HUES6 (cell line): ENCODE results near the gene KRT79.
"Not testable (repeated sequence)": the region's sequence is repeated elsewhere in the genome, so short reads cannot be mapped to it uniquely, and the experiment has no call there.

Source experiments
- H3K27ac ChIP-seq: 2 replicates; pipeline ENCODE4 v1.7.0; 2013; ENCODE audit warnings: low read depth, mild to moderate bottlenecking, low read length, inconsistent platforms
- H3K27me3 ChIP-seq: 2 replicates; pipeline ENCODE4 v1.6.1; 2013; ENCODE audit warnings: low read length; ENCODE audit not compliant: control insufficient read depth, insufficient read depth
- H3K36me3 ChIP-seq: 2 replicates; pipeline ENCODE4 v1.6.1; 2013; ENCODE audit warnings: low read length; ENCODE audit not compliant: control insufficient read depth, insufficient read depth
- H3K4me1 ChIP-seq: 2 replicates; pipeline ENCODE4 v1.6.1; 2013; ENCODE audit warnings: low read length; ENCODE audit not compliant: control insufficient read depth, insufficient read depth
- H3K4me3 ChIP-seq: 2 replicates; pipeline ENCODE4 v1.5.1; 2013; ENCODE audit warnings: low read depth, low read length
- H3K9ac ChIP-seq: one replicate; pipeline ENCODE4 v1.6.1; 2013; ENCODE audit warnings: mild to moderate bottlenecking, low read length
- H3K9me3 ChIP-seq: 2 replicates; pipeline ENCODE4 v1.6.1; 2013; ENCODE audit warnings: low read depth, low read length; ENCODE audit not compliant: control insufficient read depth, insufficient read depth

The KRT79 gene

DNA sequence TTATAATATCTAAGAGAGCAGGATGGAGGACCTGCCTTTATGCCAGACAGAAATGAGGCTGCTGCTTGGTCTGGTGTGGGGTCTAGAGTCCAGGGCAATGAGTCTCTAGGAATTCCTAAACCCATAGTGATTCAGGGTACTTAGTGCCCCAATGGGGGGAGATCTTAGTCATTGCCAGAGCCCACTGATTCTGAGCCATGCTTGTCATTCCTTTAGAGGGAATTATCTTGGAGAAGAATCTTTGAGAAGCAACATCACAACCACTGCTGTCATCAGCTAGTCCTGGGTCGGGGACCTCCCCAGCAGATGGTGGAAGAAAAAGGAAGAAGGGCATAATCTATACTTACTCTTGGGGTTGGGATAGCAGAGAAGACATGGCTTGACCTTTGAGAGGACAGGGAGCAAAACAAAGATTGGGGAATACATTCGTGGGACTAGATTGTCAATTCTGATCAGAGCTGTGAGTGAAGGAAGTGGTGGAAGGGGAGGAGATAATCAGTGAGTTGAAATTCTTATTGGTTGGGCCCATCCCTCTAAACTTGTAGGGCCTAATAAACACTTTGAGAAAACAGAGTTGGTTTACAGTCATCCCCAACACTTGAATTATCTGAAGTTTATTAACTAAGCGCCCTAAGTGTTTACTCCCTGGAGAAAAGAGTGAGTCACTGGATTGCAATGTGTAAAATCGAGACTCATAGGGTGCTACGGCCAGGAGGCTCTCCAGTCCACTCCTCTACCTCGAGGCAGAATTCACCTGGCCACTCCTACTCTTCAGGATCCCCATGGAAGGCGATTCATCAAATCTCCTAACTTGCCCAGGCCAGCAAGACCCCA lies 35.2 kb downstream of the KRT79 start:
- Histone ChIP-seq H3K27me3 (peaks cover 2% of the 10 kb centered on the region; the same call in 1 of the 2 replicates), H3K9ac (no peak overlapping the region), H3K4me3 (no peak overlapping the region), H3K36me3 (no peaks in the 10 kb centered on the region), H3K9me3 (no peaks in the 10 kb centered on the region), H3K4me1 (peaks cover 10% of the 10 kb centered on the region; the same call in 1 of the 2 replicates), H3K27ac (no peak overlapping the region)

DNA sequence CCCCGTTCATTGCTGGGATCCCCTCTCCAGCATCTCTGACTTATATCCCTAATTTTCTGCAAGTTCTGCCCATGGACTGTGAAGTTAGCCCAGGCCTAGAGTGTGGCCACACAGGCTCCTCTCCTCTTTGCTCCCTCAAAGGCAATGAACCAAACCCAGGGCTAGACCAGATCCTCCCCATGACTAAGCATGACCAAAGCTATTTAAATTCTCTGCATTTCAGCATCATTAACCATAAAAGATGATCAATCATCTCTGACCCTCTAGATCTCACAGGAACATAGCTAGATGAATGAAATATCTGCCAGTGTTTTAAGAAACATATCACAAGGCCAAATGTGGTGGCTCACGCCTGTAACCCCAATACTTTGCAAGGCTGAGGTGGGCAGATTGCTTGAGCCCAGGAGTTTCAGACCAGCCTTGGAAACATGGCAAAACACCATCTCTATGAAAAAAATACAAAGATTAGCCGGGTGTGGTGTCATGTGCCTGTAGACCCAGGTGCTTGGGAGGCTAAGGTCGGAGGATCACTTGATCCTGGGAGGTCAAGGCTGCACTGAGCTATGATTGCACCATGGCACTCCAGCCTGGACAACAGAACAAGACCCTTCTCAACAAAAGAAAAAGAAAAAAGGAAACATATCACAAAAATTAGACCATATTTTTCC lies 36.0 kb downstream of the KRT79 start:
- H3K9me3 ChIP-seq = no peaks in the 10 kb centered on the region
- H3K36me3 ChIP-seq = no peaks in the 10 kb centered on the region
- no peak overlapping the region for H3K9ac ChIP-seq
- no peak overlapping the region for H3K4me3 ChIP-seq
- no peak overlapping the region for H3K27ac ChIP-seq
- peaks cover 2% of the 10 kb centered on the region; the same call in 1 of the 2 replicates for H3K27me3 ChIP-seq
- peaks cover 10% of the 10 kb centered on the region; the same call in 1 of the 2 replicates for H3K4me1 ChIP-seq

DNA sequence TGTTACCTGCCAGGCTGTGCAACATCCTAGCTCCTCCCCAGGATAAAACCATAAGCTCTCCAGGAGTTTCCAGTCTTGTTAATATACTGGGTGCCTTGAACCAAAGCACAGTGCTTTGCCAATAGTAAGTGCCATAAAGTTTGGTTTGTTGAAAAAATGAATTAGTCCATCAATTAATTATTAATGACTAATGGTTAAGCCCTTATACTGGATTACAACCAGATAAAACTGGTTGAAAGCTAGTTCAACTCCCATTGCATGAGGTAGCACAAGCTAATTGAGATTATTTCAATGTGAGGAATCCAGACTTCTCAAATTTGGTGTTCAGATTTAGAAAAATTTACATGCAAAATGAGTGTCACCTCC lies 36.6 kb downstream of the KRT79 start:
- Histone ChIP-seq H3K36me3 (no peaks in the 10 kb centered on the region), H3K4me3 (no peak overlapping the region), H3K9ac (no peak overlapping the region), H3K9me3 (no peaks in the 10 kb centered on the region), H3K27ac (no peak overlapping the region), H3K4me1 (peaks cover 10% of the 10 kb centered on the region; the same call in 1 of the 2 replicates), H3K27me3 (peaks cover 2% of the 10 kb centered on the region; the same call in 1 of the 2 replicates)

DNA sequence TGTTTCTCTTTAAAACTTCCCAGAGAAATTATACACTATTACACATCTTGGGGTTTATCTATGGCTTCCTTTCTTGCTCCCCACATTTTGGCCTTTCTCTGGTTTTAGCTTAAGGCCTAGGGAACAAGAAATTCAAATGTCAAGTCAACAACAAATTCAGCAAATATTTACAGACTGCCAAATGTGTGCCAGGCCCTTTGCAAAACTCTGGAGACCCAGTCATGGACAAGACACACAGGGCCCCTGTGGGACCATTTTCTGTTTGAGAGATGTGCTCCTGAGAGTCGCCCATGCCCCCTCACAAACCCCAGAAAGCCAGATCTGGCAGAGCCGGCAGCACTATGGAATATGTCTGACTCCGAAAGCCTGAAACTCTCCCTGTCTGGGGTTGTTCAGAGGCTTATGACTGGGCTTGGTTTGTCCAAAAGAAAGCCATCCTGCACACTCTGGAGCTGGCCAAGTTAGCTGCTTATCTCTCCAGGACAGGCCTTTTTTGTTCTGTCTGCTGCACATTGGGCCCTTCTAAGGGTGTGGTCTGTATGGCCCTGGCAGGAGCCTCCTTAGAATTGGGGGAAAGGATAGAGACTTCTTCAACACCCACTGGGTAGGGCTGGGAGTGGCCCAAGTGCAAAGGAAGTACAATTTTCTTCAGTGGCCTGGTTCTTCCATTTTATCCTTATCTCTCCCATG lies 37.1 kb downstream of the KRT79 start:
- Histone ChIP-seq H3K27me3 (peaks cover 2% of the 10 kb centered on the region; the same call in 1 of the 2 replicates), H3K4me1 (peaks cover 10% of the 10 kb centered on the region; the same call in 1 of the 2 replicates), H3K27ac (no peak overlapping the region), H3K36me3 (no peaks in the 10 kb centered on the region), H3K9me3 (no peaks in the 10 kb centered on the region), H3K9ac (no peak overlapping the region), H3K4me3 (no peak overlapping the region)

DNA sequence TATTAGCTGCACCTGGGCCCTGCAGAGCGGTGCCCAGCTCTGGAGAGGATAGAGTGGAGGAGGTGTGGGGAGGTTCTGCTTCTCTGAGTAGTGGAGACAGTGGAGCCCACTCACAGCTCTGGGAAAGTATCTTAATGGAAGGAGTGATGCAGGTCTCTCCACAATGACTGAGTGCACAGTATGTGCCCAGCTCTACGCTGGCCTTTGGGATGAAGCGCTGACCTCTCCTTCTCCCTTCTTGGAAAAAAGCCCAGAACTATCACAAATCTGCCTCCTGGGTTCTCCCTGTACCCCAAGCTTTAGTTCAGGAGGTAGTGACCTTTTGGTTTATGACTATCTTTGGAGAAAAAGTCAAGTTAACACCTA lies 37.7 kb downstream of the KRT79 start:
- H3K9ac ChIP-seq = no peak overlapping the region
- no peaks in the 10 kb centered on the region for H3K36me3 ChIP-seq
- peaks cover 10% of the 10 kb centered on the region; the same call in 1 of the 2 replicates for H3K4me1 ChIP-seq
- no peak overlapping the region for H3K27ac ChIP-seq
- H3K9me3 ChIP-seq = no peaks in the 10 kb centered on the region
- peaks cover 2% of the 10 kb centered on the region; the same call in 1 of the 2 replicates for H3K27me3 ChIP-seq
- H3K4me3 ChIP-seq = no peak overlapping the region

DNA sequence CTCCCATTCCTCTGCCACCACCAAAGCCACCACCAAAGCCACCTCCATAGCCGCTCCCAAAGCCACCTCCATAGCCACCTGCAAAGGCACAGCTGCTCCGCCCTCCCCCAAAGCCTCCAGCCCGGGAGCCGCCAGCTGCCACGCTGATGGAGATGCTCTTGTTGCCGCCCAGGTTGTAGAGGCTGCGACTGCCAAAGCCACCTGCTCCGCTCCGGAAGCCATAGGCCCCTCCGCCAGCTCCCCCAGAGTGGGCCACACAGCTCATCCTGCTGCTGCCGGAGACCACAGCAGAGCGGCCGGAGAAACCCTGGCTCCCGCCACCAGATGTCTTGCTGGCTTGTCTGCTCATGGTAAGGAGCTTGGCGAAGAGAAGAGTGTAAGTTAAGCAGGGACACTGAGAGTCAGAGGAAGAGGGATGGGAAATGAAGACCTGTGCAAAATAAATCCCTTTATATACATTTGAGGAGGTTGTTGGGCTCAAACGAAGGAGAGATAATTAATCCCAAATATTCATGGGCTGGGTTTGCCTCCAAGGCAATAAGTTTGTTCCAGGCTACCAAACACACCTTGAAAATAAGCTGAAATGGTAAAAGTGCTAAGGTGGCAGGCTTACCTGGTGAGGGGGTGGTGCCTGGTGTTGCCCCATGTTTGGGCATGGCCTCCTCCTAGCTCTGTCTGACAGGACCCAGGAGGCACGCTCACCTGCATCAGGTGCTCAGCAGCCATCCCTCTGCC lies 38.2 kb downstream of the KRT79 start, which contains the start of gene KRT3:
Gene KRT3, minus strand, starts transcription at position 424 of the 735 bp plus-strand sequence. Its CDS starts 75 bp downstream, at position 349.
- peaks cover 2% of the 10 kb centered on the region; the same call in 1 of the 2 replicates for H3K27me3 ChIP-seq
- H3K27ac ChIP-seq = no peak within 1 kb of the TSS
- H3K9me3 ChIP-seq = no peaks in the 10 kb centered on the region
- H3K36me3 ChIP-seq = no peaks in the 10 kb centered on the region
- no peak within 1 kb of the TSS for H3K4me3 ChIP-seq
- peaks cover 10% of the 10 kb centered on the region; the same call in 1 of the 2 replicates for H3K4me1 ChIP-seq
- H3K9ac ChIP-seq = no peak within 1 kb of the TSS

DNA sequence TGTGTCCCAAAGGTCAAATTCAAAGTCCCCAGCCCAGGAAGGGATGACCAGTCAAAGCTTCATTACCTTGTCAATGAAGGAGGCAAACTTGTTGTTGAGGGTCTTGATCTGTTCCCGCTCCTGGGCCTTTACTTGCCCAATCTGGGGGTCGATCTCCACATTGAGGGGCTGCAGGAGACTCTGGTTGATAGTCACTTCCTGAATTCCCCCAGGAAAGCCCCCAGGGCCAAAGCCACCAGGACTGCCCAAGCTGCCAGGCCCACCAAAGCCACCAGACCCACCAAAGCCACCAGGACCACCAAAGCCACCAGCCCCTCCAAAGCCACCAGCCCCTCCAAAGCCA lies 38.8 kb downstream of the KRT79 start:
- not testable (repeated sequence) for H3K4me3 ChIP-seq, H3K9me3 ChIP-seq, H3K4me1 ChIP-seq, H3K36me3 ChIP-seq, H3K27me3 ChIP-seq, H3K9ac ChIP-seq, H3K27ac ChIP-seq

DNA sequence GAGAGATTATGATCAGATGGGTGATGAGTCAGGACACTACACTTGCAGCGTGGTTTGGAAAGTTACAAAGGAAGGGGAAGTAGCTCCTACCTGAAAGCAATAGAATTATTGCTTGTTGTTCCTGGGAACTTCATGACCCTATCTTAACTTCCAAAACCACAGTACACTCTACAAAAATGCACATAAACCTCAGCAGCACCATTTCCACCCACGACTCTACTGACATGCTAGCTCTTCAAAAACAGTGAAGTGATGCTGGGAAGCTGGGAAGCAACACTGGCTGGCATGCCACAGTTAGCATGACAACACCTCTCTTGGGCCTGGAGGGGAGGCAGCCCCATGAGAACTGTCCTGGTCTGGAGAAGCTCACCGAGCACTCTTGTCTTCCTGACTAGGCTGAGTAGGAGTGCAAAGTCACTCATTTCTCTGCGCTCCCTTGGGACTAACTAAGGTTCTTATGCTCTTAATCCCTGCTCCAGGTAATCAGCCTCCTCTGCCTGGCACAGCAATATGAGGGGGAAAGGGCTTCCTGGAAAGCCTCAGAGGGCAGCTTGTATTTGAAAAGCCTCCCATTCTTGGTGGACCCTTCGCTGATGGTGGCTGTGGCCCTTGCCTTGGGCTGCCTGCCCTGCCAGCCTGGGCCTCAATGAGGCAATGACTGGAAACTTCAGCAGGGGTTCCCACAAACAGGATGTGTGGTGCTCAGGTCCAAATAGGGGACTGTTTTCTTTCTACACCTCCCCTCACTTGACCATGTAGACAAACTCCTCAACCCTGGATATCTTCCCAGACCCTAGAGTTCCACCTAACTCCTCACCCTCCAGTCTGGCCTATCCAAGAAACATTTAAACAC lies 39.4 kb downstream of the KRT79 start:
- peaks cover 1% of the 10 kb centered on the region; the same call in 1 of the 2 replicates for H3K4me1 ChIP-seq
- H3K27ac ChIP-seq = no peak overlapping the region

DNA sequence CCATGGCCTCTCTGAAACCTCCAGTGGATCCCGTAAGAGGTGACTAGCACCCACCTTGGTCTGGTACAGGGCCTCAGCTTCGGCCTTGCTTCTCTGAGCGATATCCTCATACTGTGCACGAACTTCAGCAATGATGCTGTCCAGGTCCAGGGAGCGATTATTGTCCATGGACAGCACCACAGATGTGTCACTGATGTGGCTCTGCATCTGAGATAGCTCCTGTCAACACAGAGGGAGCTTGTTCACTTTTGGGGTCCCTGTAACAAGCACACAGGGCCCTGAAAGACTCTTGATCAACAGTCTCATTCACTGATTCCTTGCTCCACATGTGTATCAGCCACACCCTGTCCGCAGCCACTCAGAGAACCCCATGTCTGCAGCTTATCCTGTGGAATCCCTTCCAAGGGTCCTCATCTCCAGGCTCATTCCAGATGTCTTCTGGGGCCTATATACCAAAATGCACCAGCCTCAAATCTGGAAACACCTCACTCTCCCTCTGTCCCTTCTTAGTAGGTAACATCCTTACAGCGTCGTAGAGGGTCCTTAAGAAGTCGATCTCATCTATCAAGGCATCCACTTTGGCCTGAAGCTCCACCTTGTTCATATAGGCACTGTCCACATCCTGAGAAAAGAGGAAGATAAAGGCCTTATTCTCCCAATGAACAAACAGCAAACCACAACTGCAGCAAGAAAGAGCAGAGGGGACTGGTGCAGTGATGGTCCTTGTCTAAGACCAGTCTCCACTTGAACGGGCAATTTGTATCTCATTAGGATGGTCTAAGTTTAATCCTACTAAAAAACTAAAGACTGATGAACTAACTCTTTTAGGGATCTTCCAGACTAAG lies 41.7 kb downstream of the KRT79 start:
- Histone ChIP-seq H3K36me3 (no peaks in the 10 kb centered on the region), H3K27ac (no peak overlapping the region), H3K9me3 (no peaks in the 10 kb centered on the region), H3K4me1 (no peaks in the 10 kb centered on the region), H3K9ac (no peak overlapping the region), H3K4me3 (no peak overlapping the region), H3K27me3 (peaks cover 5% of the 10 kb centered on the region; the same call in 1 of the 2 replicates)

More for the DNA sequence above, 39.4 kb downstream of the KRT79 start:
- H3K9me3 ChIP-seq = no peaks in the 10 kb centered on the region
- no peak overlapping the region for H3K4me3 ChIP-seq
- H3K27me3 ChIP-seq = peaks cover 2% of the 10 kb centered on the region; the same call in 1 of the 2 replicates
- no peak overlapping the region for H3K9ac ChIP-seq
- H3K36me3 ChIP-seq = no peaks in the 10 kb centered on the region
